Osteocyte (in vitro differentiated cells): ENCODE data around the gene ZNF385B. TPM values are rescaled to one million over a fixed set of nuclear protein-coding genes. Genes with fewer than 3 reads are reported as not detected.

Experiments used
- DNase-seq: peaks from one replicate; pipeline ENCODE4 v3.0.0; 2021; ENCODE audit warnings: mixed read lengths; ENCODE audit not compliant: unreplicated experiment; ENCODE audit errors: extremely low spot score
- H3K27ac Mint-ChIP-seq: one replicate; pipeline ENCODE4 v1.8.0; 2021; ENCODE audit warnings: mild to moderate bottlenecking, mixed read lengths; ENCODE audit not compliant: unreplicated experiment
- H3K27me3 Mint-ChIP-seq: one replicate; pipeline ENCODE4 v1.8.0; 2021; ENCODE audit warnings: mixed read lengths; ENCODE audit not compliant: unreplicated experiment
- H3K36me3 Mint-ChIP-seq: one replicate; pipeline ENCODE4 v1.8.0; 2021; ENCODE audit warnings: mixed read lengths; ENCODE audit not compliant: unreplicated experiment
- H3K4me1 Mint-ChIP-seq: one replicate; pipeline ENCODE4 v1.8.0; 2021; ENCODE audit warnings: mixed read lengths; ENCODE audit not compliant: unreplicated experiment
- H3K4me3 Mint-ChIP-seq: one replicate; pipeline ENCODE4 v1.8.0; 2021; ENCODE audit warnings: mild to moderate bottlenecking, moderate library complexity, mixed read lengths; ENCODE audit not compliant: unreplicated experiment
- H3K9me3 Mint-ChIP-seq: one replicate; pipeline ENCODE4 v1.8.0; 2021; ENCODE audit warnings: mixed read lengths; ENCODE audit not compliant: unreplicated experiment
- CTCF ChIP-seq: fragments of 200-600 bp; sonication (generic); IDR thresholded peaks from 2 replicates; pipeline ENCODE4 v1.5.0; 2021; ENCODE audit warnings: antibody characterized with exemption, mild to moderate bottlenecking, moderate library complexity
- total RNA-seq: library from RNA; stranded (reverse); gene quantifications from 2 replicates; pipeline ENCODE4 v1.2.1, GENCODE V29; 2021

ZNF385B gene
- total RNA-seq, 1 donor from 2014 or later: 0.13 TPM

- TF ChIP-seq CTCF: no peak
- Mint-ChIP-seq H3K27ac (no peak overlapping the region), H3K4me1 (no peaks in the 10 kb centered on the region), H3K27me3 (peaks cover 54% of the 10 kb centered on the region), H3K9me3 (no peaks in the 10 kb centered on the region), H3K4me3 (no peak overlapping the region), H3K36me3 (no peaks in the 10 kb centered on the region)
- no peak for DNase-seq
Observed at GRCh38 chr2:179826297-179826696, 35.1 kb downstream of the ZNF385B start.

GRCh38 chr2:179825494-179825893 lies 35.9 kb downstream of the ZNF385B start:
- TF ChIP-seq CTCF: no peak
- DNase-seq: no peak
- H3K27me3 Mint-ChIP-seq: peaks cover 54% of the 10 kb centered on the region
- H3K4me3 Mint-ChIP-seq: no peak overlapping the region
- no peaks in the 10 kb centered on the region for H3K36me3 Mint-ChIP-seq
- H3K9me3 Mint-ChIP-seq: no peaks in the 10 kb centered on the region
- H3K27ac Mint-ChIP-seq: no peak overlapping the region
- H3K4me1 Mint-ChIP-seq: no peaks in the 10 kb centered on the region

- H3K36me3 Mint-ChIP-seq: no peaks in the 10 kb centered on the region
- peaks cover 52% of the 10 kb centered on the region for H3K27me3 Mint-ChIP-seq
- no peak overlapping the region for H3K27ac Mint-ChIP-seq
- no peak for DNase-seq
- H3K9me3 Mint-ChIP-seq: no peaks in the 10 kb centered on the region
- no peaks in the 10 kb centered on the region for H3K4me1 Mint-ChIP-seq
- H3K4me3 Mint-ChIP-seq: no peak overlapping the region
- no peak for TF ChIP-seq CTCF
Observed at GRCh38 chr2:179824961-179825360, 36.5 kb downstream of the ZNF385B start.

GRCh38 chr2:179822540-179822939 lies 38.9 kb downstream of the ZNF385B start:
- H3K36me3 Mint-ChIP-seq: no peaks in the 10 kb centered on the region
- no peaks in the 10 kb centered on the region for H3K9me3 Mint-ChIP-seq
- no peak overlapping the region for H3K27ac Mint-ChIP-seq
- H3K4me3 Mint-ChIP-seq: no peak overlapping the region
- TF ChIP-seq CTCF: no peak
- H3K4me1 Mint-ChIP-seq: no peaks in the 10 kb centered on the region
- H3K27me3 Mint-ChIP-seq: peaks cover 46% of the 10 kb centered on the region
- no peak for DNase-seq

GRCh38 chr2:179818546-179818945 lies 42.9 kb downstream of the ZNF385B start:
- H3K27me3 Mint-ChIP-seq: peaks cover 18% of the 10 kb centered on the region
- no peak for TF ChIP-seq CTCF
- no peaks in the 10 kb centered on the region for H3K4me1 Mint-ChIP-seq
- DNase-seq: no peak
- H3K27ac Mint-ChIP-seq: no peak overlapping the region
- H3K9me3 Mint-ChIP-seq: no peaks in the 10 kb centered on the region
- no peak overlapping the region for H3K4me3 Mint-ChIP-seq
- no peaks in the 10 kb centered on the region for H3K36me3 Mint-ChIP-seq
